PC-3 (cell line): ENCODE results near the gene AFF1. TPM values are rescaled to one million over a fixed set of nuclear protein-coding genes. Genes with fewer than 3 reads are reported as not detected.

Source experiments
- ATAC-seq: fragments of 200-7000 bp; cut with Tn5 transposase; 2 replicates; pipeline ENCODE4 v1.9.1; 2020; ENCODE audit warnings: mild to moderate bottlenecking, moderate library complexity
- BruUV-seq: library from RNA; stranded (reverse); fragments of 400-500 nt; replicated peaks from 2 replicates; lab custom pipeline; 2021; lab: Mats Ljungman, UMichigan
- CTCF ChIA-PET: fragments of 300-600 bp; sonication (Branson Sonifier 250); formaldehyde crosslinking; loops from one replicate; lab custom pipeline; 2022; ENCODE audit warnings: antibody characterized with exemption; lab: Charles Lee
- POLR2A ChIA-PET: fragments of 300-600 bp; sonication (Branson Sonifier 250); formaldehyde crosslinking; loops from one replicate; lab custom pipeline; 2022; ENCODE audit warnings: antibody characterized with exemption; ENCODE audit not compliant: unreplicated experiment; lab: Charles Lee
- DNase-seq: peaks from one replicate; pipeline ENCODE4 v3.0.0-alpha.2; 2015
- H2AFZ ChIP-seq: fragments of 300-600 bp; sonication (generic); 2 replicates; pipeline ENCODE4 v1.6.0; 2016; ENCODE audit warnings: antibody characterized with exemption, low read length
- H3F3A ChIP-seq: fragments of 300-600 bp; sonication (generic); one replicate; pipeline ENCODE4 v1.6.0; 2017; ENCODE audit warnings: antibody characterized with exemption, low read length, control low read depth, mild to moderate bottlenecking; ENCODE audit not compliant: unreplicated experiment
- H3K27ac ChIP-seq: fragments of 300-600 bp; sonication (generic); 2 replicates; pipeline ENCODE4 v1.5.1; 2016; ENCODE audit warnings: mild to moderate bottlenecking, low read length
- H3K27me3 ChIP-seq: fragments of 300-600 bp; sonication (generic); 2 replicates; pipeline ENCODE4 v1.6.1; 2016; ENCODE audit warnings: low read length, mixed read lengths
- H3K36me3 ChIP-seq: fragments of 300-600 bp; sonication (generic); 2 replicates; pipeline ENCODE4 v1.6.1; 2016; ENCODE audit warnings: low read depth, mixed run types, low read length, mixed read lengths
- H3K4me1 ChIP-seq: fragments of 300-600 bp; sonication (generic); 2 replicates; pipeline ENCODE4 v1.5.1; 2016; ENCODE audit warnings: low read length; ENCODE audit not compliant: insufficient read depth
- H3K4me2 ChIP-seq: fragments of 300-600 bp; sonication (generic); 2 replicates; pipeline ENCODE4 v1.6.0; 2016; ENCODE audit warnings: low read length
- H3K4me3 ChIP-seq: fragments of 300-600 bp; sonication (generic); 2 replicates; pipeline ENCODE4 v1.5.1; 2016; ENCODE audit warnings: mild to moderate bottlenecking, low read length, mixed read lengths
- H3K79me2 ChIP-seq: fragments of 300-600 bp; sonication (generic); 2 replicates; pipeline ENCODE4 v1.6.1; 2017; ENCODE audit warnings: low read length, mixed read lengths
- H3K9ac ChIP-seq: fragments of 300-600 bp; sonication (generic); 2 replicates; pipeline ENCODE4 v1.6.0; 2016; ENCODE audit warnings: mild to moderate bottlenecking, low read length
- H3K9me2 ChIP-seq: fragments of 300-600 bp; sonication (generic); replicated peaks from 2 replicates; pipeline ENCODE4 v1.6.1; 2016; ENCODE audit warnings: mixed run types, low read length, mixed read lengths
- H3K9me3 ChIP-seq: fragments of 300-600 bp; sonication (generic); 2 replicates; pipeline ENCODE4 v1.6.1; 2016; ENCODE audit warnings: low read length, mixed read lengths
- H4K20me1 ChIP-seq: fragments of 300-600 bp; sonication (generic); 2 replicates; pipeline ENCODE4 v1.6.1; 2016; ENCODE audit warnings: low read length, mixed read lengths
- CTCF ChIP-seq: fragments of 300-600 bp; sonication (generic); conservative IDR thresholded peaks from 2 replicates; pipeline ENCODE4 v1.5.1; 2017; ENCODE audit warnings: antibody characterized with exemption, low read depth, mild to moderate bottlenecking, low read length
- EZH2 ChIP-seq: fragments of 300-600 bp; sonication (generic); IDR thresholded peaks from one replicate; pipeline ENCODE4 v1.6.1; 2017; ENCODE audit warnings: antibody characterized with exemption, mild to moderate bottlenecking, low read length; ENCODE audit not compliant: unreplicated experiment
- EZH2phosphoT487 ChIP-seq: fragments of 300-600 bp; sonication (generic); IDR thresholded peaks from 2 replicates; pipeline ENCODE4 v1.6.1; 2018; ENCODE audit warnings: mild to moderate bottlenecking, antibody characterized with exemption, low read length, borderline replicate concordance
- intact Hi-C: fragments of 100-400 bp; cut with micrococcal nuclease; formaldehyde crosslinking; loops from 2 replicates; pipeline ENCODE4 v1.9.0; 2023
- total RNA-seq: library from RNA; depleted of rRNA; stranded (reverse); fragments of >200 nt; gene quantifications from 2 replicates; pipeline ENCODE4 v1.2.3, GENCODE V29; 2014

AFF1 gene
- total RNA-seq, 1 experiment from 2014 or later: 8.1 TPM

GRCh38 chr4:86895692-86896488 is 38.9 kb upstream of the AFF1 start:
- TF ChIP-seq CTCF (peak; percentile 87), EZH2 (no peak), EZH2phosphoT487 (no peak)
- H3K9me2 ChIP-seq: no peaks in the 10 kb centered on the region
- peak; percentile 82 for DNase-seq
- peaks cover 24% of the 10 kb centered on the region for H3K4me1 ChIP-seq
- intact Hi-C loops: loop anchor here (1.0 to 10.0 kb wide), 6 partner anchors 39 to 400 kb away; partner anchors contain the start of gene PTPN13
- no peak overlapping the region for H3K9ac ChIP-seq
- H3K27me3 ChIP-seq: no peaks in the 10 kb centered on the region
- no peak overlapping the region for H3K27ac ChIP-seq
- no peak for ATAC-seq
- H3K79me2 ChIP-seq: no peaks in the 10 kb centered on the region
- no peak overlapping the region for H2AFZ ChIP-seq
- no TSS peak for BruUV-seq
- H3K9me3 ChIP-seq: no peaks in the 10 kb centered on the region
- H3F3A ChIP-seq: no peaks in the 10 kb centered on the region
- H4K20me1 ChIP-seq: no peaks in the 10 kb centered on the region
- H3K4me3 ChIP-seq: no peak overlapping the region
- no peaks in the 10 kb centered on the region for H3K36me3 ChIP-seq
- ChIA-PET CTCF (interaction anchor here (0.8 kb wide), 1 partner anchor 309 kb away, joined by 4 read pairs; no protein-coding TSS in a partner anchor), POLR2A (no interaction called here)
- no peak overlapping the region for H3K4me2 ChIP-seq

- no peaks in the 10 kb centered on the region for H3K9me2 ChIP-seq
- intact Hi-C loops: loop anchor here (10.0 kb wide), 1 partner anchor 222 kb away; no protein-coding TSS in a partner anchor
Measured at GRCh38 chr4:86896596-86896995, 38.2 kb upstream of the AFF1 start.

More at GRCh38 chr4:86896596-86896995, 38.2 kb upstream of the AFF1 start:
- Histone ChIP-seq H2AFZ (no peak overlapping the region), H3K4me1 (peaks cover 18% of the 10 kb centered on the region), H3K36me3 (no peaks in the 10 kb centered on the region), H3K4me3 (no peak overlapping the region), H4K20me1 (no peaks in the 10 kb centered on the region), H3K27me3 (no peaks in the 10 kb centered on the region), H3K4me2 (no peak overlapping the region), H3K27ac (no peak overlapping the region), H3F3A (no peaks in the 10 kb centered on the region), H3K79me2 (no peaks in the 10 kb centered on the region), H3K9me3 (no peaks in the 10 kb centered on the region), H3K9ac (no peak overlapping the region)
- BruUV-seq: no TSS peak
- DNase-seq (no peak), ATAC-seq (no peak)
- ChIA-PET POLR2A (no interaction called here), CTCF (no interaction called here)
- no peak for TF ChIP-seq CTCF
- no peak for TF ChIP-seq EZH2phosphoT487
- no peak for TF ChIP-seq EZH2
